ENCODE measurements around the gene CAMSAP1.
A peak's percentile ranks its signal among the peaks of the same experiment; 100 is the strongest.

Gene CAMSAP1

DNA sequence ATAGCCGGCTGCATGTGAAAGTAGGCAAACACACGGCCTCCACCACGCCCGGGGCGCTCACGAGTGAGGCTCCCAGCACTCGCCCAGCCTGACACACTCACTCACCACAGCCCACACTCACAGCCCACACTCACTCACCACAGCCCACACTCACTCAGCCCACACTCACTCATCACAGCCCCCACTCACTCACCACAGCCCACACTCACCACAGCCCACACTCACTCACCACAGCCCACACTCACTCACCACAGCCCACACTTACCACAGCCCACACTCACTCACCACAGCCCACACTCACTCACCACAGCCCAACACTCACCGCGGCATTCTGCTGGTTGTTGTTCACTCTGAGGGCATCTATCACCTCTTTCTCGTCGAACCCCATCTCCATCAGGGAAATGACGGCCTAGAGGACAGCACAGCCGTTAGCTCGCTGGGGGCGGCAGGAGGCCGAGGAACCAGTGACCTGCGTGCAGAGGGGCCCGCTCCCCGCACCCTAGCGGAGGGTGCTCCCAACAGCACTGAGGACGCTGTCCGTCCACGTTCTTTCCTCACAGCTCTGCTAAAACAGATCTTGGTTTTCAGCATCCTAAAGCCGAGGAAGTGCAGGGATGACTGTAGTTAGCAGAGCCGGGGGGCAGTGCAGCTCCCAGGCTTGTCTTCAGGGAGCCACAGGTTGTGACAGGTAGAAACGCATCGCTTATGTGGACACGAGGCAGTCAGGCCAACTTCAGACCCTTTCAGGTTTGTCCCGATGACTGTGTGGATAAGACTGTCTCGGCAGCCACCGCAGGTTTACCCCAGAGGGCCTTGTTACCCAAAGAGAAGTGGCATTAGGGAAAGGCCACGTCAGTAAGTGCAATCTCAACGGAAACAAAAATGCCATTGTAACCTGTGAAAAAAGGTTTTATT lies 32.3 kb upstream of the CAMSAP1 start:
- DNase-seq: peak; percentile 78

DNA sequence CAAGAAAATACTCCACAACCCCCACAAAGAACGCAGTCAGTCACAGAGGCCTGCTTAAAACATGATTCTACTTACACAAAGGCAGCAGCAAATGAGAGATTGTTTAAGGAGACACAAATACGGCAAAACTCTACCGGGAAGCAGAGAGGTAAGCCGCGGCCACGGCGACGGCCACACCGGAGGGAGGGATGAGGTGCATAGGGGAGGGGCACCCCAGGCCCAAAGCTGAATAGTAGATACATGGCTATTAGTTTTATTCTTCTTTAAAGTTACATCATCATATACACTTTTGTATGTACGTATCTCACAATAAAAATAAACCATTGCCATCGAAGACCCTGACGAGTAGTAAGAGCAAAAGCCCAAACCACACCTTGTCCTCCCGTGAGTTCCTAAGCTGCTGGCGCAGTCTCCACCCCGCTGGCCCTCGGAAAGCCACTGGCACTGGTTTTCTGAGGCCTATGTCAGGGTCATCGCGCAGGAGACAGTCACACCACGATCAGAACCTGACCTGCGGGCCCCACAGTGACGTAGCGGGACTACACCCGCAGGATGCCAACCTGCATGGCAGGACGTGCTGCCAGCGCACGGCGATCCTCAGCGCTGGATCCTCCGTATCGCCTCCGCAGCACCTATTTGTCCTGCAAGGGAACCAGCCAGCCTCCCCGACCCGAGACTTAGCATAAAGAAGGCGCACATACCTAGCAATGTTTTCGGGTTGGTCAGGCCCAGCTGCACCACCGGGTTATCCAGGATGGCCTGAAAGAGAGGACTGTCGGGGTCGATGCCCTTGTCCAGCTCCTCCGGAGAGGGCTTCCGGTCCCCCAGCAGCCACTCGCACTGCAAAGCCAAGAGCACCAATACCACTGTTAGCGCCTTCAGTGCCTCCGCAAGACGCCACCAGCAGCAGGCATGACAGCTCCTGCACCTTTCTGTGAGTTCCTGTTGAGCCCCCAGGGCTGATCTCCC lies 30.5 kb upstream of the CAMSAP1 start:
- no peak for DNase-seq

DNA sequence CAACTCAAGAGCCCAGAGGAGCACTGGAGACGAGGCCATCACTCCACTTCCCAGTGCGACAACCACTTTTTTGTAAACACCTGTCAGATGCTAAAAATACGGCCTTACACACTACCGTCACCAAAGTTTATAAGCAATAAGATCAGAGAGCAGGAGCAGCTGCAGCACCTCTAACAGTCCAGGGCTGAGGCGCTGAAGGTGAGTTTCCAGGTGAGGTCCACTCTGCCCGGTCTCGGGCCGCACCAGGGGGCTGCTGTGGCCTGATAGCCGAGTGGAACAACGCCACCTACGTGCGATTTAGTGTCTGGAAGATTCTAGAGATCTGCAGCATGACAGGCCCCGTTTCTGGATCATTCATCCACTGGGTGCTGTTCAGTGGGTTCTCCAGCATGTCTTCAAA lies 25.8 kb upstream of the CAMSAP1 start:
- DNase-seq: no peak

DNA sequence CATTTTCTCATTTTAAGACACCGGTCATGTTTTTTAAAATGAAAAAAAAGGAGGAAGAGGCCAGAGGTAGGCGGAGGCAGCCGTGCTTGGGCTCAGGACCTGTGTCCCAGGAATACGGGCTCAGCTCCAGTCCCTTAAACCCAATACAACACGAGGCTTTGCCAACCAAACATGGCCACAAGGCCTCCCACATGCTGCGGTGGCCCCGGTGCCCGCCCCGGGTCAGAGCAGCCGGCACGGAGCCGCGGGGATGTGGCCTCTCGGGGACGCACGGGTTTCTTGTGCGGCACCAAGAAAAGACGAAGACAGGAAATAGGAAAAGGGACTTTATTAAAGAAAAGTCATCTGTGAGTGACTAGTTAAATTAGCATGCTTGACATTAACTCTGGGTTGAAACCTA lies 25.3 kb upstream of the CAMSAP1 start:
- DNase-seq: no peak

DNA sequence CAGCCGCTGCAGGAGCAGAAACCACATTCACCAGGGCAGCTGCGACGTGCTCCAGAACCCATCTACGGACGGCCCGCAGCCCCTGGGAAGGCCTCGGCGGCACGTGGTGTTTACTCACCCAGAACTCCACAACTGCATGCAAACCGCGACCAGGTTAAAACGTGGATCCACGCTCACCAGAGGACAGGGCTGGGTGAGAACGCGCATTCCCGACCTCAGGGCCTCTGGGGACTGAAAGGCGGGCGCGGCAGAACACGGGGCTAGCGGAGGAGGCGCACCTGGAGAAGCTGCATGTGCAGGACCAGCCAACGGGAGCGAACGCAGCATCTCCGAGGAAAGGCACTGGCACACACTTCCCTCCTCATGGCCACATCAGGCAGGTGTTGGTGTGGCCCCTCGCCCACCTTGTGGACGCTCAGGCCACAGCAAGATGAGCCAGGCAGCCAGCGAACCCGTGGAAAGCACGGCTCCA lies 24.0 kb upstream of the CAMSAP1 start:
- no peak for DNase-seq

DNA sequence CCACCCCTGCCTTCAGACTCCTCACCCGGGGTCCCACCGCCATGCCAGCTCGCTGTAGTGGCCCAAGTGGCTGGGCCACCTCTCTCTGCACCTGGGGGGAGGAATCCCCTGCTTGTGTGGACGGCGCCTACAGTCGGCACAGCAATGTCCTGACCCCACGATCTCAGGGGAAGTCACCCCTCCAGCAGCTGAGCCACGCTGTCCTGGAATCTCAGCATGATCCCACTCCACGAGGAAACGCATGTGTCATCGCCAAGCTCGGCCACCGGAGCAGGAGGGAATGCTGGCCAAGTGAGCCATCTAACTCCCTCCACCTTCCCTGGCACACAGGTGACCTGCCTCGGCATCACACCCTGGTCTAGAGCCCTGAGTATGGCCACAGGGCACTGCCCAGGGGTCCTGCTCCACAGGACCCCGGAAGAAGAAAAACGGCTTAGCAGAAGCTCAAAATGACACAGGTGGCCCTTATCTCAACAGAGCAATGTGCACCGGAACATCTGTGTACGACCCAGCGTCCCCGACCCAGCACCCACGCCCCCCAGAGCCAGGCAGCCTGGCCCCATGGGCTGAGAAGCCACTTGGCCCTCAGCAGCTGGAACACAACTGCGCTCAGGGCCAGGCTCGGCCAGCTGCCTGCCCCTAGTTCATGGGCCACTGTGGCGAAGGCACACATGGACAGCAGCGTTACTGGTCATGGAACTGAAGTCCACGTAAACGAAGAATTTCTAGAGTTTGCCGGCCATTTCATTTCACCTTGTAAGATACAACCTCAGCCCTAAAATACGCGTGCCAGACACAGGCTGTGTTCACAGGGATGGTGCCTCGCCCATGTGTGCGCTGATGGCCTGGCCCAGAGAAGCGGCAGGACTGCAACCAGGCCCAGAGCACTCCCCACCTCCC lies 23.4 kb upstream of the CAMSAP1 start:
- no peak for DNase-seq

- no peak for DNase-seq
Measured at GRCh38 chr9:135929656-135930445, 22.5 kb upstream of the CAMSAP1 start.

DNA sequence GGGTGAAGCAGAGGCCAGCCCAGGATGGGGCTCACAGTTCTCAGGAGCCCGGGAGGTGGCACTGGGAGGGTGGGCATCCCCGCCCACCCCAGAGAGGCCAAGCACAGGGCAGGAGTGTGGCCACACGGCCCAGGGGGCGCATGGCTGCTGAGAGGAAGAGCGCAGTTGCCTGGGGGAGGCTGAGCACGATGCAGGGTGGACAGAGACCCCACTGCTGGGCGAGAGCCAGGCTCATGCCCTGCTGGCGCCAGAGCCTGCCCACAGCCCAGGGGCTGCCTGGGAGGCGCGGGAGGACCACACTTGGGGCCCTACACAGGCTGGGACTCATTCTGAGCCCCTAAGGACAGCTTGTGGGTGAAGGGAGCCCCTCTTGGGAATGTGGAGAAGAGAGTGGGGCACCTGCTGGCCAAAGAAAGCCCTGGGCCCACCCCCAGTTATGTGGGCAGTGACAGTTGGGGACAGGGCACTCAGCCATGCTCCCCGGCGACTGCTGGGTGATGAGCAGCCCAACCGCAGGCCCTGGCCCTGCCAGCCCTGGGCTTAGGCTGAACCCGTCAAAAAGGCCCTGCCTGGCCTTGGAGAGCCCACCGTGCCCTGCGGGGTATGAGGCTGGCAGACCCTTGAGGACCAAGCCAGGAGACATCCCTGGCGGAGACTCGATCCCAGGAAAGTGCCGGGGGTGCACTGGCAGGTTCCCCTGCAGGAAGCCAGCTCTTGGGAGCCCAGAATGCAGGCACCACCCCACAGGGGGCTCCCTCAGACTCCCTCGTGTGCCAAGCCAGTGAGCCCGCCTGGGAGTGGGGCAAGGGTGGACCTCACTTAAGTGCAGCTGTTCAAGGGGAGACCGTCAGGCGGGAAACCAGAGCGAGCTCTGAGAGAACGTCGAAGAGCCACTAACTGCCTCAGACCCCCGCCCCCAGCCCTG lies 21.6 kb upstream of the CAMSAP1 start:
- DNase-seq: no peak

- DNase-seq: no peak
Measured at GRCh38 chr9:135928074-135928730, 20.9 kb upstream of the CAMSAP1 start.

- DNase-seq: no peak
Measured at GRCh38 chr9:135927195-135928013, 20.1 kb upstream of the CAMSAP1 start.

DNA sequence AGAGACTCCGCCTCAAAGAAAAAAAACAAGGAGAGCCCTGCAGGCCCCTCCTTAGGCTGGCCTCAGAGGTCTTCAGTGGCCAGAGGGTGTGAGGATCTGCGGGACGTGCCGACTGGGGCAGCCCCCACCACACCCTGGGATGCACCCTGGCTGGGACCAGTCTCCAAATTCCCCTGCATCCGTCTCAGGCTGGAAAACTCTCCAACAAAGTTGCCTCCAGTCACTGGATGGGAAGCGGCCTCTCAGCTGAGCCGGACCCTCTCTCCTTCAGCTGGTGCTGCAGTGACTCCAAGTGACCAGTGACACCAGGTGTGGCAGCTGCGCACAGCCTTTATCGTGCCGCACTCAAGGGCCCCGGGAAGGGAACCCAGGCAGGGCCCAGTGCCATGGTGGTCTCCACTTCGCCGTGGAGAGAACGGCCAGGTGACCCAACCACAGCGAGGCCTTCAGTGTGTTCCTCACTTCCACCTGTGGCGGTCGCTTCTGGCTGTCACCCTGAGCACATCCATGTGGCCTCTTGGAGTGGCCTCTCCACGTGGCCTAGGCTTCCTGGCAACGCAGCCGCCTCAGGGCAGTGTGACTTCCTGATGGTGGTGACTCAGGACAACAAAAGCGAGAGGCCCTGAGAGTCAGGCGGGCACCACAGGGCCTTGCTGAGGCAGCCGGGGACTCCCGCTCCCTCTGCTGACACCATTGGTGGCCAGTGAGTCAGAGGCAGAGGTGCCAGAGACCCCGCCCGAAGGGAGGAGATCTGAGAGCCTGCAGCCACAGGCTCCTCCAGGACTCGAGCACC lies 19.3 kb upstream of the CAMSAP1 start:
- peak; percentile 91 for DNase-seq

DNA sequence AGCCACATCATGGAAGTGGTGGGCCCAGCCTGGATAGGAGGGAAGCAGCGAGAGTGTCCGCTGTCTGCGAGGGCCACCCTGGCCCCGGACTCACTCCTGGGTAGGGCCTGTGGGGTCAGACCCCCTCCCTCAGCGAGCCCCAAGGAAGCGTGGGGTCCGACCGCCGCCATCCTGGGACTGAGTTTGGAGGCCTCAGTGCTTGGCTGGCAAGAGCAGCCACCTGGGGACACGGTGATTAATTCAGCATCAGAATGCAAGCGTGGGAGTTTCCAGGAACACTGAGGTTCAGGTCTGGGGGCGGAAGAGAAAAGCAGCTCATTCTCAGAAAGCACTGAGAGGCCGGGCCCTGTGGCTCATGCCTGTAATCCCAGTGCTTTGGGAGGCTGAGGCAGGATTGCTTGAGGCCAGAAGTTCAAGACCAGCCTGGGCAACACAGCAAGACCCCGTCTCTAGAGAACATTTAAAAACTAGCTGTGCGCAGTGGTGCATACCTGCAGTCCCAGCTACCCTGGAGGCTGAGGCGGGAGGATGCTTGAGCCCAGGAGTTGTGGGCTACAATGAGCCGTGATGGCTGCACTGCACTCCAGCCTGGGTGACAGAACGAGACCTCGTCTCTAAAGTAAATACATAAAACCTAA lies 18.3 kb upstream of the CAMSAP1 start:
- no peak for DNase-seq

- DNase-seq: no peak
Measured at GRCh38 chr9:135924628-135925338, 17.4 kb upstream of the CAMSAP1 start.

DNA sequence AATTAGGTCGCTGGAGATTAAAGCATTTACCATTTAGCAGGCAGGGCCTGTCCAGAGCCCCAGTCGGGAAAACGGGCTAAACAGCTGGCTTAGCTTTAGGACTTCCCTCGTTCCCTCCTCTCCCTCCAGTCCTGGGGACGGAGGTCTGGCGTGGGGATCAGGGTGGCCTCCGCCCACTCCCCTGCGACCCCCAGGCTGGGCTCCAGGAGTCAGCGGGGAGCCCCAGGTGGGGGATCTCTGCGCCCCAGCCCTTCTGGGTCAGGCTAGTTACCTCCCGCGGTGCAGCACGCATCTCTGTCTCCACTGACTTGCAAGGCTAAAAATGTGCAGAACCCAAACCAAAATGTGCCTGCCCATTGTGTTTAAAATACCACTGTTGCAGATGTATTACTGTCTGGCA lies 16.2 kb upstream of the CAMSAP1 start:
- no peak for DNase-seq

- DNase-seq: no peak
Measured at GRCh38 chr9:135921749-135922310, 14.5 kb upstream of the CAMSAP1 start.

DNA sequence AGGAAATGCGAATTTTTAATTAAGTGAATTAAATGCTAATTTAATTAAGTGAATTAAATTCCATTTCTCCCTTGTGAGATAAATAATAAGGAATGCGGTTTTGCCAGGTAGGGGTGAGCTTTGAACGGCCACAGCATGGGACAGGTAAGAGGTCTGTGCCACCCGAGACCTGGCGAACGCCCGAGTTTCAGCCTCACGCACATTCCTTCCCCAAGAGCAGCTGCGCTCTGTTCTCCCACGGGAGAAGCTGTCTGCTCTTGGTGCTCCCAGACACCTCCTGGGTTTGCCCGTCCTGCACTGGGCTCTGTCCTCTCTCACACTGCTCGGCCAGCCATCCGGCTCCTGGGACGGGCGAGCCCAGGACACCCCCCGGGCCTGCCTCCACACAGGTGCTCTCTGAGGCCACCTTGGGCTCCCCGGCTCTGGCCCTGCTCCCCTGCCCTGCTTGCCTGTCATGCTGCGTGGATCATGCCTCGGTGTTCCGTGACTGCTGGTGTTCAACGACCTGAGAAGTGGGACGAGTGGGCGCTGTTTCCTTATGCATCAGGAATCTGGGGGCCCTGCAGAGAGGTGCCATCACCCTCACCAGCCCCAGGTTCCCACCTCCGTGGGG lies 13.7 kb upstream of the CAMSAP1 start:
- DNase-seq: no peak

All from MV-4-11 (cell line).